Adrenal gland (tissue), 12 donors: ENCODE measurements around the gene ARMS2. TPM values are rescaled to one million over a fixed set of nuclear protein-coding genes. Genes with fewer than 3 reads are reported as not detected.

Experiments
- DNase-seq, 7 donors: peaks; one replicate each; pipeline ENCODE4 v3.0.0-alpha.2; 2019 to 2020
- H3K27ac ChIP-seq, 5 donors: fragments of 200-600 bp; sonication (generic) in 4 of 5; 1 replicate in 3 of 5; 2 replicates in 2 of 5; pipeline versions ENCODE4 v1.5.1 to v1.8.0; 2016 to 2020; ENCODE audit warnings: mild to moderate bottlenecking in 1 of 5
- H3K27me3 ChIP-seq: fragments of 200-600 bp; 2 replicates; pipeline ENCODE4 v1.8.0; 2021
- H3K36me3 ChIP-seq, 2 donors: fragments of 200-600 bp; replicated peaks in 1 of 2; 1 replicate in 1 of 2; 2 replicates in 1 of 2; pipeline versions ENCODE4 v1.5.1 to v1.8.0; 2018 to 2022
- H3K4me1 ChIP-seq, 2 donors: fragments of 200-600 bp; replicated peaks in 1 of 2; 1 replicate in 1 of 2; 2 replicates in 1 of 2; pipeline versions ENCODE4 v1.5.1 to v1.8.0; 2018 to 2021
- H3K4me3 ChIP-seq, 4 donors: fragments of 200-600 bp; sonication (generic) in 3 of 4; one replicate each; pipeline ENCODE4 v1.5.1; 2016 to 2018
- H3K9me3 ChIP-seq, 3 donors: fragments of 200-600 bp; sonication (generic) in 1 of 3; replicated peaks in 1 of 3; 1 replicate in 2 of 3; 2 replicates in 1 of 3; pipeline versions ENCODE4 v1.5.1 to v1.8.0; 2016 to 2021
- CTCF ChIP-seq, 6 experiments: fragments of 450-650 bp in 4 of 6; fragments of 200-600 bp in 2 of 6; sonication (generic) in 1 of 6; IDR thresholded peaks; 1 replicate in 5 of 6; 2 replicates in 1 of 6; pipeline versions ENCODE4 v1.5.1 to v1.8.0; 2016 to 2021; ENCODE audit warnings: antibody characterized with exemption in 6 of 6, mild to moderate bottlenecking in 2 of 6, moderate library complexity in 1 of 6
- POLR2A ChIP-seq, 2 donors: fragments of 450-650 bp; IDR thresholded peaks; one replicate each; pipeline ENCODE4 v1.6.1; 2017; ENCODE audit warnings: antibody characterized with exemption in 2 of 2, mild to moderate bottlenecking in 2 of 2, moderate library complexity in 1 of 2
- WGBS, 4 donors: extraction: QIAGEN DNeasy Blood & Tissue Kit in 2 of 4; methylation state at CpG; one replicate each; pipeline versions ENCODE4 v1.1.5 to v1.1.7; 2013 to 2017; 5-methylcytosine and 5-hydroxymethylcytosine counted together
- intact Hi-C, 2 donors: fragments of 100-400 bp; cut with DNase I; formaldehyde crosslinking; loops; one replicate each; pipeline versions ENCODE4 v1.14.1 to v1.15.0; 2022 to 2023
- polyA plus RNA-seq, 3 donors: library from polyadenylated mRNA; stranded (reverse); fragments of 200-250 nt in 2 of 3; fragments of 350-450 nt in 1 of 3; fragmentation: Illumina TruSeq in 1 of 3; extraction: RNeasy Lipid Tissue Mini Kit (QIAGEN cat#74804) in 1 of 3; gene quantifications; one replicate each; pipeline ENCODE4 v1.2.3, GENCODE V29; 2013 to 2014
- total RNA-seq, 9 donors: library from RNA; depleted of rRNA in 4 of 9; stranded (reverse); fragments of >200 nt in 4 of 9; fragments of 120-200 nt in 1 of 9; fragmentation: NEBNext Ultra II Directional in 1 of 9; extraction: Animal tissue kit (Norgen Biotek cat#: 25700) in 1 of 9; gene quantifications; one replicate each; pipeline versions ENCODE4 v1.1.0 to v1.2.4, GENCODE V29; 2013 to 2023
- donor health status: healthy with polysubstance abuse.
- donor health status: Bipolar disorder and iron deficiency.
- donor health status: DM: yes; HTN: yes; CAD: no.
- donor health status: DM: no; HTN: no; CAD: no.
- donor health status: DM: no; HTN: no; CAD: no.
- donor health status: DM: yes; HTN: yes; CAD: no.

ARMS2 gene
- total and polyA plus RNA-seq, 12 donors, result 0.13 TPM; not detected in 11

GRCh38 chr10:122475591-122476332 is 21.3 kb downstream of the ARMS2 start:
- TF ChIP-seq CTCF (IDR thresholded peaks at IDR 0.05) (no peak), POLR2A (IDR thresholded peaks at IDR 0.05) (no peak)
- intact Hi-C loops, result no loop called here
- no peak for DNase-seq
- no peaks in the 10 kb centered on the region for H3K9me3 ChIP-seq
- no peak overlapping the region for H3K4me3 ChIP-seq
- H3K4me1 ChIP-seq, result peaks cover 10 to 21% of the 10 kb centered on the region in 2 donors
- no peaks in the 10 kb centered on the region for H3K27me3 ChIP-seq
- peak overlapping the region in 1 of 5 donors; percentile 14 for H3K27ac ChIP-seq
- WGBS, 4 donors, result 81 to 86% (median 84%) methylated on average over 16 of the region's 16 CpGs
- no peaks in the 10 kb centered on the region for H3K36me3 ChIP-seq

GRCh38 chr10:122476333-122476695 is 21.9 kb downstream of the ARMS2 start:
- H3K9me3 ChIP-seq, result no peaks in the 10 kb centered on the region
- H3K4me1 ChIP-seq, result peaks cover 10 to 21% of the 10 kb centered on the region in 2 donors
- intact Hi-C loops, result no loop called here
- no peak overlapping the region for H3K4me3 ChIP-seq
- TF ChIP-seq CTCF (IDR thresholded peaks at IDR 0.05) (no peak), POLR2A (IDR thresholded peaks at IDR 0.05) (no peak)
- peak overlapping the region in 1 of 5 donors; percentile 14 for H3K27ac ChIP-seq
- 86 to 95% (median 93%) methylated on average over 5 to 6 of the region's 6 CpGs for WGBS, 4 donors
- H3K27me3 ChIP-seq, result no peaks in the 10 kb centered on the region
- no peak for DNase-seq
- H3K36me3 ChIP-seq, result no peaks in the 10 kb centered on the region

- Histone ChIP-seq H3K27ac (no peak overlapping the region), H3K4me3 (no peak overlapping the region), H3K36me3 (no peaks in the 10 kb centered on the region), H3K9me3 (no peaks in the 10 kb centered on the region), H3K4me1 (peaks cover 10 to 21% of the 10 kb centered on the region in 2 donors), H3K27me3 (no peaks in the 10 kb centered on the region)
- intact Hi-C loops, result no loop called here
- 93 to 96% (median 94%) methylated on average over 5 of the region's 5 CpGs for WGBS, 4 donors
- no peak for TF ChIP-seq POLR2A (IDR thresholded peaks at IDR 0.05)
- no peak for TF ChIP-seq CTCF (IDR thresholded peaks at IDR 0.05)
- peak in 1 of 7 donors; percentile 1 for DNase-seq
Observed at GRCh38 chr10:122477436-122477835, 23.0 kb downstream of the ARMS2 start.

GRCh38 chr10:122478971-122479370 is 24.5 kb downstream of the ARMS2 start:
- 83 to 86% (median 85%) methylated on average over 7 of the region's 7 CpGs for WGBS, 4 donors
- Histone ChIP-seq H3K4me3 (no peak overlapping the region), H3K4me1 (peaks cover 10 to 18% of the 10 kb centered on the region in 2 donors), H3K36me3 (no peaks in the 10 kb centered on the region), H3K27ac (peak overlapping the region in 1 of 5 donors; percentile 12), H3K27me3 (no peaks in the 10 kb centered on the region), H3K9me3 (no peaks in the 10 kb centered on the region)
- TF ChIP-seq CTCF (IDR thresholded peaks at IDR 0.05) (no peak), POLR2A (IDR thresholded peaks at IDR 0.05) (no peak)
- DNase-seq, result no peak
- intact Hi-C loops, result no loop called here
